Erythroblast (primary cell): ENCODE measurements around the gene MAP3K9.

Source experiments
- GATA1 ChIP-seq: IDR thresholded peaks from 2 replicates; pipeline ENCODE4 v1.6.1; 2011; ENCODE audit warnings: low read depth, mild to moderate bottlenecking, control low read depth, low read length, moderate library complexity
- POLR2A ChIP-seq: IDR thresholded peaks from 2 replicates; pipeline ENCODE4 v1.6.1; 2011; ENCODE audit warnings: mild to moderate bottlenecking, low read length

- TF ChIP-seq POLR2A (no peak), GATA1 (no peak)
Measured at GRCh38 chr14:70811050-70811449, 1.7 kb upstream of the MAP3K9 start.
